ENCODE data around the gene HLCS.

The HLCS gene

DNA sequence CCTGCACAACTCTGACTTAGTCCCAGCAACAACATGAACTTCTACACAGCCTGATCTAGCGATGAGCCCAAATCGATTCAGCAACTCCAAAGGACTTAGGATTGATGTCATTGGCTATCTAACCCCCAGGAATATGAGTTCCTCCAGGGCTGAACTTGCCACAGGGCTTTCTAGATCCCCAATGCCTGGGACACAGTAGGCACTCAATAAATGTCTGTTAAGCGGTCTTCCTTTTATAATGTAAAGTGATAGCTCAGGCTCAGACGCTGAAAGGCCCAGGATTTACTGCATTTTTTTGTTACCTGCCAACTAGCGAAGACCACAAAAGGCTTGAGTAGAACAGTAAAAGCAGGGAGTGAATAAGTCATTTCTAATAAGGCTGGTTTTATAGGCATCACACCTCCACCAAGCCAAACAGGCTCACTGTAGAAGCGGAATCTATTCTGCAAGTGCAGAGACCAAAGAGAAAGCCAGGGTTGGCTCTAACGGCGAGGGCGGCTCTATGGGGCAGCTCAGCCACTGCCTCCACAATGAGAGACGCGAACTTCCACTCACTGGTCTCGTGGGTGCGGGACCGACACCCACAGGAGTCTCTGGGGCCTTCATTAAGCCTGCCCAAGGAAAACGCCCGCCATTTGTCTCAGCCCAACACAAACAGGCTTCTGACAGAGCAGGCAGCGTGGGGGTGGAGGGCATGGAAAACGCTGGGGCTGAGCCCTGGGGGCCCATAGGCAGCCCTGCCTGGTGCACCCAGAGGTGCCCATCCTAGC is 52.0 kb downstream of the HLCS start:
- no CpG with 5 or more reads among the region's 18 CpGs for WGBS (ENCODE audit: insufficient coverage, insufficient read length)
- DNase-seq (ENCODE audit: low read depth, low spot score) = no peak

DNA sequence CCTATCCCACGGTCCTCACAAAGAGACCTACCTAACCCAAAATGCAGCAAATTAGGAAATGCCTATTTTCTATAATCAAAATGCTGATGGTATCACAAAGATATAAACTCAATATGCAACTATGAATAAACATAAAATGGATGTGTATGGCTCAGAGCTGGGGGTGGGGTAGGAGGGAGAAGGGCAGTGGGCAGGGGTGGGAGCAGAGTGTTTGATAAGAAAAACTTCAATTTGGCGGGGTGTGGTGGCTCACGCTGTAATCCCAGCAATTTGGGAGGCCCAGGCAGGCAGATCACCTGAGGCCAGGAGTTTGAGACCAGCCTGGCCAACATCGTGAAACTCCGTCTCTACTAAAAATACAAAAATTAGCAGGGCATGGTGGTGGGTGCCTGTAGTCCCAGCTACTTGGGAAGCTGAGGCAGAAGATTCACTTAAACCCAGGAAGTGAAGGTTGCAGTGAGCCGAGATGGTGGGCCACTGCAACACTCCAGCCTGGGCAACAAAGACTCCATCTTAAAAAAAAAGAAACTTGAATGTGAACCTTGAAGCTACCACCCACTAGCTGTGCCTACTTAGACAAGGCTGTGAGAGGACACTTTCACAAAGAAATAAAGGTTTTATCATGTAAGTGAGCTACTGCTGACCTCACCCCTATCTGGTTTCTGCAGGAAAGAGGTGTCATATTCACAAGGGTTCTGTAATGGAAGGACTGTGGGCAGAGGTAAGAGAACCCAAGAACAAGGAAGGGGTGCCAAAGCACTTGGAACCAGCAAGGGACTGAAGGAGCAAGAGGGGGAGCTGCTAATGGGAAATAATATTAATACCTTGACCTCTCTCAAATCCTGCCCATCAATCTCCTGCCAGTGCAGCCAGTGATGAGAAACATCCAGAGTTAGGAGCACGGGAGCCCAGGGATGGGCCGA is 53.0 kb downstream of the HLCS start:
- Histone ChIP-seq H3K36me3 (ENCODE audit: control insufficient read depth, insufficient read depth, low read length) (no peaks in the 10 kb centered on the region), H3K9me3 (ENCODE audit: control insufficient read depth, insufficient read depth, low read length) (no peaks in the 10 kb centered on the region), H3K4me1 (ENCODE audit: control insufficient read depth, insufficient read depth, low read length) (peaks cover 8% of the 10 kb centered on the region; the same call in 1 of the 2 replicates), H3K27ac (ENCODE audit: low read length) (no peak overlapping the region), H3K4me3 (ENCODE audit: low read length) (no peak overlapping the region), H3K27me3 (ENCODE audit: control insufficient read depth, insufficient read depth, low read length) (no peaks in the 10 kb centered on the region)
- DNase-seq (ENCODE audit: low read depth, low spot score) = no peak
- no CpG with 5 or more reads among the region's 8 CpGs for WGBS (ENCODE audit: insufficient coverage, insufficient read length)

More for the DNA sequence above, 52.0 kb downstream of the HLCS start:
- Histone ChIP-seq H3K9me3 (ENCODE audit: control insufficient read depth, insufficient read depth, low read length) (no peaks in the 10 kb centered on the region), H3K27me3 (ENCODE audit: control insufficient read depth, insufficient read depth, low read length) (no peaks in the 10 kb centered on the region), H3K27ac (ENCODE audit: low read length) (no peak overlapping the region), H3K4me1 (ENCODE audit: control insufficient read depth, insufficient read depth, low read length) (peaks cover 8% of the 10 kb centered on the region; the same call in 1 of the 2 replicates), H3K4me3 (ENCODE audit: low read length) (no peak overlapping the region), H3K36me3 (ENCODE audit: control insufficient read depth, insufficient read depth, low read length) (no peaks in the 10 kb centered on the region)

DNA sequence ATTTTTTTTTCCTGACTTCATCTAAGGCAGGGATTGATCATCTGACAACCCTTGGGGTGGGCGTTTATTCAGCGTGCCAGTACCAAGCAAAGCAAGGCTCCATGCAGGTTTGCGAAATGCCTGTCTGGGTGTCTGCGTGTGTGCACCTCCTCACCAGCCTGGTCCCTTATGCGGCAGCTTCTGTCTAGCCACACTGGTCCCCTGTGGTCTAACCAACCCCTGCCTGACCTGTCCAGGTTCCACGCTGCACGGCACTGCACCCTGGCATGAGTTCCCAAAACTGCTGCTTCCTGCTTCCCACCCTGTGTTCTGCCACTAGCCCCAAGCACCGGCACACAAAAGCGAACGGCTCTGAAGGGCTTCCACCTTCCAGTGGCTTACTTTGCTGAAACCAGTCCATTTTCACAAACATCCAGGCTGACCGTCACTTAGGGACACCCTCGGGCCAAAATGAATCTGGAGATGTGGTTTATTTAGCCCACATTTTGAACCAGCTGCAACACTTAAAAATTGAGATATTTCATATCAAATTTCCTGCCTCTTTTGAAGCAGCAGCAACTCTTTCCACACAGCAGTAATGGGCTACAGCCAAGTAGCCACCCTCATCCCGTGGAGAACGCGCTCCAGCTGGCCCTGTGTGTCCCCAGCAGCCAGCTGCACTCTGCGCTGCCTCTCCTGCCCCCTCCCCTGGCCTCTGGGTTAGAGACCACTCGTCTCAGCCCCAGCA is 55.7 kb downstream of the HLCS start:
- Histone ChIP-seq H3K27me3 (ENCODE audit: control insufficient read depth, insufficient read depth, low read length) (no peaks in the 10 kb centered on the region), H3K4me3 (ENCODE audit: low read length) (no peak overlapping the region), H3K9me3 (ENCODE audit: control insufficient read depth, insufficient read depth, low read length) (no peaks in the 10 kb centered on the region), H3K4me1 (ENCODE audit: control insufficient read depth, insufficient read depth, low read length) (peaks cover 8% of the 10 kb centered on the region; the same call in 1 of the 2 replicates), H3K27ac (ENCODE audit: low read length) (no peak overlapping the region), H3K36me3 (ENCODE audit: control insufficient read depth, insufficient read depth, low read length) (no peaks in the 10 kb centered on the region)
- DNase-seq (ENCODE audit: low read depth, low spot score) = no peak
- WGBS (ENCODE audit: insufficient coverage, insufficient read length) = no CpG with 5 or more reads among the region's 17 CpGs

DNA sequence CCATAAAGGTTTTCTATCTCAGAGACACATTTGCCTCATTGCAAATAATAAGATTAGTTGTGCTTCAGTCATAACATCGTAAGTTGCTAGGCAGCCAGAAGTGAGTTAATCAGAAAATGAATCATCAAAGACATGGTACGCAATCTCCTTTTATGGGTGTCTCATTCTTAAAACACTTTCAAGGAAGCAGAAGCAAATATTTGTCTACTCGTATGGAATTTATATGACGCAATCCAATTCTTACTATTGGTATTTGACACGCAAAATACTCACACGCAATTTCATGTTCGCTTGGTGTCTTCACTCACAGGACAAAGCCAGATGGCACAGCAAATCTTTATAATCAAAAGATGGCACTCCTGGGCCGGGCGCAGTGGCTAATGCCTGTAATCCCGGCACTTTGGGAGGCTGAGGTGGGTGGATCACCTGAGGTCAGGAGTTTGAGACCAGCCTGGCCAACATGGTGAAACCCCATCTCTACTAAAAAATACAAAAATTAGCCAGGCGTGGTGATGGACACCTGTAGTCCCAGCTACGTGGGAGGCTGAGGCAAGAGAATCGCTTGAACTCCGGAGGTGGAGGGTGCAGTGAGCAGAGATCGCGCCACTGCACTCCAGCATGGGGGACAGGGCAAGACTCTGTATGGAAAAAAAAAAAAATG is 56.4 kb downstream of the HLCS start:
- no peak for DNase-seq (ENCODE audit: low read depth, low spot score)

DNA sequence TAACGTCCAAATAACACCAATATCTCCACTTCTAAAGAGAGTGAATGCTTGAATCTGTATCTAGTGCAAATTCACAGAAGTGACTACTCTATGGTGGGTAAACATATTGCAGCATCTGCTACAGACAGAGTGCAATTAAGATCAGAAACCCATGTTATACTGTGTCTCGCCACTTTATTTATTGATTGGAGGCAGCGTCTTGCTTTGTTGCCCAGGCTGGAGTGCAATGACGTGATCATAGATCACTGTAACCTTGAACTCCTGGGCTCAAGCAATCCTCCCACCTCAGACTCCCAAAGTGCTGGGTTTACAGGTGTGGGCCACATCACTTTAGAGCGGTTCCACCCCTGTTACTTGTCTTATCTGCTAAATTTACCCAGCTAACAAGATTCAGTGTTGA is 57.0 kb downstream of the HLCS start:
- WGBS (ENCODE audit: insufficient coverage, insufficient read length) = no CpG with 5 or more reads among the region's 5 CpGs

More for the DNA sequence above, 56.4 kb downstream of the HLCS start:
- H3K4me1 ChIP-seq (ENCODE audit: control insufficient read depth, insufficient read depth, low read length) = peaks cover 8% of the 10 kb centered on the region; the same call in 1 of the 2 replicates
- no CpG with 5 or more reads among the region's 16 CpGs for WGBS (ENCODE audit: insufficient coverage, insufficient read length)
- no peaks in the 10 kb centered on the region for H3K36me3 ChIP-seq (ENCODE audit: control insufficient read depth, insufficient read depth, low read length)
- H3K4me3 ChIP-seq (ENCODE audit: low read length) = no peak overlapping the region
- no peak overlapping the region for H3K27ac ChIP-seq (ENCODE audit: low read length)
- H3K9me3 ChIP-seq (ENCODE audit: control insufficient read depth, insufficient read depth, low read length) = no peaks in the 10 kb centered on the region
- no peaks in the 10 kb centered on the region for H3K27me3 ChIP-seq (ENCODE audit: control insufficient read depth, insufficient read depth, low read length)

DNA sequence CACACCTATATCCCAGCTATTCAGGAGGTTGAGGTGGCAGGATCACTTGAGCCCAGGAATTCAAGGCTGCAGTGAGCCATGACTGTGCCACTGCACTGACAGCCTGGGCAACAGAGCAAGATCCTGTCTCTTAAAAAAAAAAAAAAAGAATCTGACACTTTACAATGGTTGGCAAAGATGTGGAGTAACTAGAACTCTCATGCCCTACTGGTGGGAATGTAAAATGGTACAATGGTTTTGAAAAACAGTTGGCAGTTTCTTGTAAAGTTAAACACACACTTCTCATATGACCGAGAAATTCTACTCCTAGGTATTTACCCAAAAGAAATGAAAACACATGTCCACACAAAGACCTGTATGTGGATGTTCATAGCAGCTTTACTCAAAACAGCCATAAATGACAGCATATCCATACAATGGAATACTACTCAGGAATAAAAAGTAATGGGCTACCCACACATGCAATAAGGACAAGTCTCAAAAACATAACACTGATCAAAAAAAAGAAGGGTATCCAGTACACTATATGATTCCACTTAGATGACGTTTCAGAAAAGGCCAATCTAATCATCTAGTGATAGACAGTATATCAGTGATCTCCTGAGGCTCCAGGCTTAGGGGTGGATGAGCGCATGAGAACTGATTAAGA is 58.1 kb downstream of the HLCS start:
- no CpG with 5 or more reads among the region's 3 CpGs for WGBS (ENCODE audit: insufficient coverage, insufficient read length)

More for the DNA sequence above, 57.0 kb downstream of the HLCS start:
- Histone ChIP-seq H3K27ac (ENCODE audit: low read length) (no peak overlapping the region), H3K36me3 (ENCODE audit: control insufficient read depth, insufficient read depth, low read length) (no peaks in the 10 kb centered on the region), H3K27me3 (ENCODE audit: control insufficient read depth, insufficient read depth, low read length) (no peaks in the 10 kb centered on the region), H3K4me3 (ENCODE audit: low read length) (no peak overlapping the region), H3K4me1 (ENCODE audit: control insufficient read depth, insufficient read depth, low read length) (peaks cover 4% of the 10 kb centered on the region; the same call in 1 of the 2 replicates), H3K9me3 (ENCODE audit: control insufficient read depth, insufficient read depth, low read length) (no peaks in the 10 kb centered on the region)
- DNase-seq (ENCODE audit: low read depth, low spot score) = no peak

DNA sequence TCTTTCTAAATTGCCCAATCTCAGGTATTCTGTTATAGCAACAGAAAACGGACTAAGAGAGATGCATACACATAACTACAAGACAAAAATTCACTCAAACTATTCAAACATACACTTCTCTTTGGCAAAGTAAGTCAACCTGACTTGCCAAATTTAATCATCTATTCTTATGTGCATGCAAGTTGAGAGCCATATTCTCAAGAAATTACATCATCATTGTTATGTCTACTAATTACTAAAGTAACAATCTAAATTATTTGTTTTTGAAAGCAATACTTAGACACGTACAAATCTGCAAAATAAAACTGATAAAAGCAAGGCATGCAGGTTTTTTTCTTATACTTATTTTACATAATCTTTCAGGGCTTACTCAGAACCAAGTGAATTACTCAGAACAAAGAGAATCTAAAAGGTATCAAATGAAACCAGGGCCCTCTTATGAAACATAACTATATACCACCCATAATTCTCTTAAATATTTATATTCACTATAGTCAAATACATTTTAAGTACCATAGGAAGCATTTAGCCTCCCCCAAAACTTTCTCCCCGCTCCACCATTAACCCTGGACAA is 62.3 kb downstream of the HLCS start:
- WGBS (ENCODE audit: insufficient coverage, insufficient read length) = no CpG with 5 or more reads among the region's 3 CpGs
- Histone ChIP-seq H3K27me3 (ENCODE audit: control insufficient read depth, insufficient read depth, low read length) (no peaks in the 10 kb centered on the region), H3K4me1 (ENCODE audit: control insufficient read depth, insufficient read depth, low read length) (no peaks in the 10 kb centered on the region), H3K4me3 (ENCODE audit: low read length) (no peak overlapping the region), H3K27ac (ENCODE audit: low read length) (no peak overlapping the region), H3K36me3 (ENCODE audit: control insufficient read depth, insufficient read depth, low read length) (no peaks in the 10 kb centered on the region), H3K9me3 (ENCODE audit: control insufficient read depth, insufficient read depth, low read length) (no peaks in the 10 kb centered on the region)
- no peak for DNase-seq (ENCODE audit: low read depth, low spot score)

More for the DNA sequence above, 58.1 kb downstream of the HLCS start:
- H3K27ac ChIP-seq (ENCODE audit: low read length) = no peak overlapping the region
- no peaks in the 10 kb centered on the region for H3K27me3 ChIP-seq (ENCODE audit: control insufficient read depth, insufficient read depth, low read length)
- no peak overlapping the region for H3K4me3 ChIP-seq (ENCODE audit: low read length)
- no peaks in the 10 kb centered on the region for H3K36me3 ChIP-seq (ENCODE audit: control insufficient read depth, insufficient read depth, low read length)
- H3K4me1 ChIP-seq (ENCODE audit: control insufficient read depth, insufficient read depth, low read length) = no peaks in the 10 kb centered on the region; the same call in 1 of the 2 replicates
- H3K9me3 ChIP-seq (ENCODE audit: control insufficient read depth, insufficient read depth, low read length) = no peaks in the 10 kb centered on the region
- DNase-seq (ENCODE audit: low read depth, low spot score) = no peak

DNA sequence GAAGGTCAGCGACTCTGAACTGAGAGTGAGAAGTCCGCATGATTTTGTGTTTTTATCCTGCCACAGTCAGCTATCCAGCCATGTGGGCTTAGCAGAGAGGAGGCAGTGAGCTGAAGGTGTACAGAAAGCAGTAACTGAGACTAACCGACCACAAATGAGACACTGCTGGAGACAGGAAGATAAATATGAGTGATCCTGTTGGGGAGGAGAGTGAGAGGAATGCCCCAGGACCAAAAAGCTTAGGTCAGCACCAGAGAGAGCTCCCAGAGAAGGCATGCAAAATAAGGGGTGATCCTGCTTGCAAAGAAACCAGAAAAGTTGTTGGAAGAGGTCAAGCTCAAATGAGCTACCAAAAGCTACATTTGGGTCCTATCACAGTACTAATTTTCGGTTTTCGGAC is 63.7 kb downstream of the HLCS start:
- Histone ChIP-seq H3K36me3 (ENCODE audit: control insufficient read depth, insufficient read depth, low read length) (no peaks in the 10 kb centered on the region), H3K4me3 (ENCODE audit: low read length) (no peak overlapping the region), H3K27me3 (ENCODE audit: control insufficient read depth, insufficient read depth, low read length) (no peaks in the 10 kb centered on the region), H3K4me1 (ENCODE audit: control insufficient read depth, insufficient read depth, low read length) (no peaks in the 10 kb centered on the region), H3K27ac (ENCODE audit: low read length) (no peak overlapping the region), H3K9me3 (ENCODE audit: control insufficient read depth, insufficient read depth, low read length) (no peaks in the 10 kb centered on the region)
- no CpG with 5 or more reads among the region's 5 CpGs for WGBS (ENCODE audit: insufficient coverage, insufficient read length)
- DNase-seq (ENCODE audit: low read depth, low spot score) = no peak

DNA sequence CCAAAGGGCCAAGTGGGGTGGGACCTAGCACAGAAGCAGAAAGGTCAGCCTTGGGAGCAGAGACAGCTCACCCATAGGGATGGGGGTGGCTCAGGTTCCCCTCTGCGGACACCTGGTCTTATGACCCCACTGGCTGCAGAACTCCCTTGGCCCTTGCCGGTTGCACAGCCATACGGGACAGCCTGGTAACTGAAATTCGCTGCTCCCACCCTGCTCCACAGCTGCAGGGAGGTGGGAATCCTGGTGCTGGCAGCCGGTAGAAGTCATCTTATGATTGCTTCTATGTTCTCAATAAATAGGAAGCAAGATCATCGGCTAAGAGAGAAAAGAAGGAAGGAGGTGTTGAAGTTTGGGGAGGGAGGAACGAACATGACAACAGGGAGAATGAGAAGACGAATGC is 64.1 kb downstream of the HLCS start:
- no peaks in the 10 kb centered on the region for H3K27me3 ChIP-seq (ENCODE audit: control insufficient read depth, insufficient read depth, low read length)
- no peaks in the 10 kb centered on the region for H3K9me3 ChIP-seq (ENCODE audit: control insufficient read depth, insufficient read depth, low read length)
- H3K4me1 ChIP-seq (ENCODE audit: control insufficient read depth, insufficient read depth, low read length) = no peaks in the 10 kb centered on the region
- DNase-seq (ENCODE audit: low read depth, low spot score) = no peak
- H3K36me3 ChIP-seq (ENCODE audit: control insufficient read depth, insufficient read depth, low read length) = no peaks in the 10 kb centered on the region
- no peak overlapping the region for H3K27ac ChIP-seq (ENCODE audit: low read length)
- no peak overlapping the region for H3K4me3 ChIP-seq (ENCODE audit: low read length)
- no CpG with 5 or more reads among the region's 8 CpGs for WGBS (ENCODE audit: insufficient coverage, insufficient read length)

All from iPS DF 6.9 (cell line).